GM04504 (cell line): ENCODE measurements around the gene LSM14A.
"Not testable (repeated sequence)": the region's sequence is repeated elsewhere in the genome, so short reads cannot be mapped to it uniquely, and the experiment has no call there.

ENCODE experiments used
- DNase-seq: peaks from one replicate; pipeline ENCODE4 v3.0.0-alpha.2; 2012; ENCODE audit warnings: low read depth

Gene LSM14A

GRCh38 chr19:34189917-34190425 is 17.7 kb downstream of the LSM14A start:
- no peak for DNase-seq

DNA sequence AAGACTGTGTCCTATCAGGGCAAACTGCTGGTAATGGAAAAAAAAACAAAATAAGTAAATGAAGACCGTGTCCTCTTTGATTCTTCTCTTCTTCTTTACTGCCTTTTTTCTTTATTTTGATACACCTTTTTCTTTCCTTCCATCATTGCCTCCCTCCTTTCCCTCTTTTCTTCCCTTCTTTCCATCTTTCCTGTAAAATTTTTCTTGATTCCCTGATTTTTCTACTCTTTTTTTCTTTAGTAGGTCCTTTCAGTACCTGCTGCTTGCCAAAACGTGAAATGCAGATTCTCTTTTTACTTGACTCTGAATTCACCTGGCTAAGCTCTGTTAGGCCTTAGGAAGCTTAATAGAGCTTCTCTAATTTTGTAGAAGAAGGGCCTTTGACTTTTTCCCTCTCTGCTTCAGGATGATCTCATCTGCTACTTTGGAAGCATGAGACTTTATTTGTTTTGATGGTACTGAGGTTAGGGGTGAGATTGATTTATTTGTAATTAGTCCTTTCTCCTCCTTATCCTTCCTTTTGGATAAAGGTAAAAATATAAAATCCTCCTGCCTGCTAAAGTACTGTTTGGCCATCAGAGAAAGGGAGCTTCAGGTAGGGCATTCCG is 19.2 kb downstream of the LSM14A start:
- no peak for DNase-seq

DNA sequence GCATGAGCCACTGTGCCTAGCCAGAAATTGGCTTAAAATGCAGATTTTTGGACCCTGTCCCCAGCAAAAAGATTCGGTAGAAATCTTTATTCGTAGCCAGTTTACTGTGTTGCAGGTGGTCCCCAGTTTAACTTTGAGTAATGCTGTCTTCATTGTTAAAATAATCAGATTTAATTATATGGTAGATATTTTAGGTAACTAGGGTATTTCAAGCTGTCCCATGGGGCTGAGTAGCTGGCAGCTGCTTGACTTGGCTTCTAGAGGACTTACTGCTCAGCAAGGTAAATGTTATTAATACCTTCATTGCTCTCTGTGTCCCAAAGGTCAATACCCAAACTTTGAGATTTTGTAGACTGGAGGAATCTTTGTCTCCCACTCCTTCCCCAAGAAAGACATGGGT is 21.1 kb downstream of the LSM14A start:
- no peak for DNase-seq

DNA sequence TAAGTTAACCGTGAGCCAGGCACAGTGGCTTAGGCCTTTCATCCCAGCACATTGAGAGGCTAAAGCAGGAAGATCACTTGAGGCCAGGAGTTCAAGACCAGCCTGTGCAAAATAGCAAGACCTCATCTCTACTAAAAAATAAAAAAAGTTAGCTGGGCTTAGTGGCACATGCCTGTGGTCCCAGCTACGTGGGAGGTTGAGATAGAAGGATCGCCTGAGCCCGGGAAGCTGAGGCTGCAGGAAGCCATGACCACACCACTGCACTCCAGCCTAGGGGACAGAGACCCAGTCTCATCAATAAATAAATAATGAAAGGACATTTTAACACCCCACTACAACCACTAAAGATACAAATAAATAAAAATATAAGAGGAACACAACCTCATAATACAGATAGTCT is 21.6 kb downstream of the LSM14A start:
- DNase-seq = no peak

DNA sequence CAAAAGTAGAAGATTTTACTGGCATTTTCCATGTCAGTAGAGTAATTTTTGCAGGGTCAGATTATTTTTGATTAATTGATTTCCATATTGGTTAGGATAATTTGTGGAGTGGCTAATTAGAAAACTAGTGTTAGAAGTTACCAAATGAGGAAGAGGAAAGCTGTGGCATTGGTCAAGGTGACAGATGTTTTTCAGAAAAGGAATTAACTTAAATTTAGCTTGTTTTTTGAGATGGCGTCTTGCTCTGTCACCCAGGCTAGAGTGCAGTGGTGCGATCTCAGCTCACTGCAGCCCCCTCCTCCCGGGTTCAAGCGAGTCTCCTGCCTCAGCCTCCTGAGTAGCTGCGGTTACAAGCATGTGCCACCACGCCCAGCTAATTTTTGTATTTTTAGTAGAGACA is 28.8 kb downstream of the LSM14A start:
- no peak for DNase-seq

DNA sequence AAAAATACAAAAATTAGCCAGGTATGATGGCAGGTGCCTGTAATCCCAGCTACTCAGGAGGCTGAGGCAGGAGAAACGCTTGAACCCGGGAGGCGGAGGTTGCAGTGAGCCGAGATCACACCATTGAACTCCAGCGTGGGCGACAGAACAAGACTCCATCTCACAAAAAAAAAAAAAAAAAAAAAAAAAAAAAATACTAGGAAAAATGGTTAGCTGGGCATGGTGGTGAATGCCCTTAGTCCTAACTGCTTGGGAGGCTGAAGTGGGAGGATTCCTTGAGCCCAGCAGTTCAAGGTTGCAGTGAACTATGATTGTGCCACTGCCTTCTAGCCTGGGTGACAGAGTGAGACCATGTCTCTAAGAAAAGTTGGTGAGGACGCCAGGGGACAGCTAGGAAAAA is 33.0 kb downstream of the LSM14A start:
- not testable (repeated sequence) for DNase-seq

DNA sequence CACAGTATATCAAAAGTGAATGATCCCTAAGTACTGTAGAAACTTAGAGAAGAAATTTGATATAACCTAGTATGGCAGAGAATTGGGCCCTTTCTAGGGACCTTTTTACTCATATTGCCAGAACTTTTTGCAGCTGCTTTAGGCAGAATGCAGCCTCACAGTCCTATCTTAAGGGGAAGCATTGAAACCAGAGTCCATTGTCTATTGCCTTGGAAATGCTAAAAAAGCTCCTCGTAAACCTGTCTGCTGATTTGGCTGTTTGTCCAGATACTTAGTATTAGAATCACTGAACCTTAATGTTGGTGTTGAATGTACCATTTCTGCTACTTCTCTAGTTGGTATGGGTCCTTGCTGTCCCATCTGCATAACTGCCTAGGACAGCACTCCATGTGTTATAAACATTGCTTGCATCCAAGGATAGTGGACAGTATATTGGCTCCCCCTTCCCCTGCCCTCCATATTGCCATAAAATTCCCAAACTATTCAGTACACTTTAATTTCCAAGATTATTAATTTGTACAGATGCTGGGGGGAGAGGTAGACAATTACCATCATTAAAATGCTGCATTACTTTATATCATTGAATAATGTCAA is 36.1 kb downstream of the LSM14A start:
- DNase-seq = no peak

- no peak for DNase-seq
Measured at GRCh38 chr19:34209726-34210125, 37.4 kb downstream of the LSM14A start.

DNA sequence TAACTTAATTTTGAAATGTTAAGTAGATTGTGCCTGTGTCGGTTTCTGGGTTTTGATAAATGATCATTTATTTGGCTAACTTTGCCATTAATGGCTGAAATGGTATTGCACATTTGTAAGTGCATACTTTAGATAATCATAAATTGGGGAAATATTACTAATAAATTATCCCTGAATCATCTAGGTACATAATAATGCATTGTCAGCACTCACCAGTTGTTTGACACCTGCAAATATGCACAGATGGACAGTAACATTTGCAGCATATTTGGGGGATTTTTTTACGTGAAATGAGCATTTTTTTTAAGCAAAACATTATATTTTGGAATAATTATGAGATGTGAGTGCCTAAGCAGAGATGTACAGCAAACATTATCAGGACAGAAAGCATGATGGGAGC is 41.0 kb downstream of the LSM14A start:
- DNase-seq = no peak

DNA sequence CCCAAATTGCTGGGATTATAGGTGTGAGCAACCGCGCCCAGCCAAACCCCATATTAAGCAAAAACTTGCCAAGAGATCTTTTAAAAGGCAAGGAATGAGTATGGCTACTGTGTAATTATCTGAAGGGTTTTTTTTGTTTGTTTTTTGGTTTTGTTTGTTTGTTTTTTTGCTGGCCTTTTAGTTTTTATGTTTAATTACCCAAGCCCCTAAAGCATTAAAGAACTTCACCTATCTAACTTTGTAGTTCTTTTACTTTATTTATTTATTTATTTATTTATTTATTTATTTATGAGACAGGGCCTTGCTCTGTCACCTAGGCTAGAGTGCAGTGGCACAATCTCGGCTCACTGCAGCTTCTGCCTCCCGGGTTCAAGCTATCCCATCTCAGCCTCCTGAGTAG is 41.7 kb downstream of the LSM14A start:
- no peak for DNase-seq

- no peak for DNase-seq
Measured at GRCh38 chr19:34215006-34215665, 42.8 kb downstream of the LSM14A start.

GRCh38 chr19:34215666-34216038 is 43.3 kb downstream of the LSM14A start:
- DNase-seq = no peak

DNA sequence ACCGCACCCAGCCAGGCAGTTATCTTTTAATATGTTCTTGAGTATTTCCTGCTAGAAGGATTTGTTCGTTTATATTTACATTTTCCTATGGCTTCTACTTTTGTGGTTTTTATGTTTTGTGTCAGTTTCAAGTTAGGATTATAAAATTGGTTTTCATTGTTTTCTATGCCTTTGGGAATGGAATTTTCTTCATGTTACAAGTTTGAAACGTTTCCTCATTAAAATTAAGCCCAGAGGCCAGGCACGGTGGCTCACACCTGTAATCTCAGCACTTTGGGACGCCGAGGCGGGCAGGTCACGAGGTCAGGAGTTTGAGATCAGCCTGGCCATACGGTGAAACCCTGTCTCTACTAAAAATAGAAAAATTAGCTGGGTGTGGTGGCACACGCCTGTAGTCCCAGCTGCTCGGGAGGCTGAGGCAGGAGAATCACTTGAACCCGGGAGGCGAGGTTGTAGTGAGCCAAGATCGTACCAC is 44.5 kb downstream of the LSM14A start:
- not testable (repeated sequence) for DNase-seq

- peak; percentile 93 for DNase-seq
Measured at GRCh38 chr19:34217952-34218817, 45.9 kb downstream of the LSM14A start.

- DNase-seq = no peak
Measured at GRCh38 chr19:34218818-34219164, 46.5 kb downstream of the LSM14A start.

GRCh38 chr19:34220472-34221063 is 48.3 kb downstream of the LSM14A start:
- DNase-seq = no peak

DNA sequence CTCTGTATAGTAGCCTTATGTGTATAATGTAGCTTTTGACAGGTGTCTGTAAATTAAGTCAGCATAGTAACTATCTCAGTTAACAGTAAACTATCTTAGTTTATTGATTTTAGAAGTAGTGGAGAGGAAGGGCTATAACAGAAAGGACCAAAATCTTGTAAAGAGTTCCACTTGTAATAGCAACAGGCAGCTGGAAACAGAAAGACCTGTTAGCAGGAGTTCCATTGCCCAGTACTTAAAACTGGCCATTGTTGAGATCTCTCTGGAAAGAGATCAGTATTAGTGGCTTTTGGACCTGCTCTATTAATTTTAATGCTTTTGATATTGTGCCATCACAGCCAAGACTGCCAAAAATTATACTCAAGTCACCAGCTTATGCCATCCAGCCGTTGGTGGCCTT is 50.1 kb downstream of the LSM14A start:
- no peak for DNase-seq

GRCh38 chr19:34224996-34225658 is 52.8 kb downstream of the LSM14A start:
- DNase-seq = no peak

DNA sequence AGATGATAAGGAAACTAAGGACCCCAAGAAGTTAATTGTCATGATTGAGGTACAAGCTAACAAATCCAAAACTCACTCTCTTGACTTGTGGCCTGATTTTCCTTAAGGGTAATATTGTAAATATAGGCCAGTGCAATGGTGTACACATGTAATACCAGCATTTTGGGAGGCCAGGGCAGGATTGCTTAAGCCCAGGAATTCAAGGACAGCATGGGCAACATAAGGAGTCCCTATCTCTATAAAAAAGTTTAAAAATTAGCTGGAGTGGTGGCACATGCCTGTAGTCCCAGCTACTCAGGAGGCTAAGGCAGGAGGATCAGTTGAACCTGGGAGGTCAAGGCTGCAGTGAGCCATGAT is 53.3 kb downstream of the LSM14A start:
- no peak for DNase-seq

DNA sequence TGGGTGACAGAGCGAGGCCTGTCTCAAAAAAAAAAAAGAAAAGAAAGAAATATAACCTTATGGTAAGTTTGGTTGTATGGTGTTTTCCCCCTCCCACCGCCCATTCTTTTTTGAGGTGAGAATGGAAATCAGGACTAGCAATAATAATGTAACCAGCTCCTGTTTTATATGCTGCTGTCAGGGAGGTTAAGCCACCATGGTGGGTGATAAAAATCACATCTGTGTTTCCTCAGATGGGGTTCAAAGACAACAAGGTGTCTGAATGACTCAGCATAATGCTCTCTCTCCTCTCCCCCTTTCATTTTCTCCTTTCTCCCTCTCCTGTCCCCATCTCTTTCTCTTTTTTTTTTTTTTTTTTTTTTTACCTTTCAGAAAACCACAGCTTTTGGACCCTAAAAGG is 53.7 kb downstream of the LSM14A start:
- DNase-seq = no peak

DNA sequence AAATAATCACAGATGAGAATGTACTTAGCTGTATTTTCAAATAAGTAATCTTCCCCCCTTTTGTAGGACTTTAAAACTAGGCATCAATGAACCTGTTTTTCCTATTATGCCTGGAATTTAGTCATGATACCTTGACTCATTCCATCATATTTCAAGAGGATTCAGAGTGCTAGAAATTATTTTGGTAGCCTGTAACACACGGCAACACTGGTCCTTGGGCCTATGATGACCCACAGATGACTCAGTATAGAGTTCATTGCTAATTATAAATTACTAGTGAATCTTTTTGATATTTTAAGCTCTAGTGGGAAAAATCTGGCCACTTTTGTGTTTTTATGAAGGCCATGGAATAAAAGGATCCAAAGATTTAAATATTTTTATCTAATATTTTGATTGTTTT is 56.0 kb downstream of the LSM14A start:
- DNase-seq = no peak

GRCh38 chr19:34228762-34229161 is 56.5 kb downstream of the LSM14A start:
- DNase-seq = no peak
